K562 (cell line): ENCODE measurements around the gene CLIC3. TPM values are rescaled to one million over a fixed set of nuclear protein-coding genes. Genes with fewer than 3 reads are reported as not detected.

Source experiments
- ASH1L ChIP-seq: fragments of 450-650 bp; IDR thresholded peaks from 2 replicates; pipeline ENCODE4 v1.6.1; 2018; ENCODE audit warnings: borderline replicate concordance, mild to moderate bottlenecking, low read depth; ENCODE audit not compliant: partially characterized antibody
- C11orf30 ChIP-seq: fragments of 450-650 bp; IDR thresholded peaks from 2 replicates; pipeline ENCODE4 v1.6.1; 2016; ENCODE audit warnings: low read depth, mild to moderate bottlenecking
- CAMTA2 ChIP-seq: fragments of 250-450 bp; sonication (Bioruptor Pico); conservative IDR thresholded peaks from 2 replicates; pipeline ENCODE4 v1.5.1; 2022
- CUX1 ChIP-seq: fragments of 200-800 bp; sonication (Bioruptor generic); IDR thresholded peaks from 2 replicates; pipeline ENCODE4 v1.6.1; 2016; ENCODE audit warnings: missing genetic modification characterization, missing compliant biosample characterization
- ELF1 ChIP-seq: fragments of 200-800 bp; sonication (Bioruptor generic); IDR thresholded peaks from 2 replicates; pipeline ENCODE4 v1.6.1; 2016; ENCODE audit warnings: missing genetic modification characterization, missing compliant biosample characterization
- HNRNPH1 ChIP-seq: fragments of 200-400 bp; formaldehyde crosslinking; optimal IDR thresholded peaks from 2 replicates; pipeline ENCODE3; 2017; ENCODE audit warnings: low read depth, mild to moderate bottlenecking, low read length, moderate library complexity
- NCOR1 ChIP-seq: fragments of 450-650 bp; IDR thresholded peaks from 2 replicates; pipeline ENCODE4 v1.6.1; 2016; ENCODE audit warnings: mild to moderate bottlenecking, moderate library complexity
- NFIC ChIP-seq: fragments of 450-650 bp; IDR thresholded peaks from 2 replicates; pipeline ENCODE4 v1.6.1; 2017; ENCODE audit warnings: mild to moderate bottlenecking, inconsistent platforms
- RERE ChIP-seq: sonication (generic); formaldehyde crosslinking; IDR thresholded peaks from 2 replicates; pipeline ENCODE4 v1.8.0; 2023; ENCODE audit warnings: missing genetic modification reagents, mild to moderate bottlenecking, borderline replicate concordance
- SMARCE1 ChIP-seq: fragments of 450-650 bp; IDR thresholded peaks from 2 replicates; pipeline ENCODE4 v1.7.1; 2016; ENCODE audit warnings: mild to moderate bottlenecking
- ZBTB5 ChIP-seq: fragments of 450-650 bp; IDR thresholded peaks from 2 replicates; pipeline ENCODE4 v1.6.1; 2017; ENCODE audit warnings: antibody characterized with exemption
- ZBTB7A ChIP-seq: IDR thresholded peaks from 2 replicates; pipeline ENCODE4 v1.6.1; 2011; ENCODE audit warnings: low read depth, mild to moderate bottlenecking, low read length, moderate library complexity, borderline replicate concordance; ENCODE audit not compliant: control insufficient read depth
- ZNF277 ChIP-seq: fragments of 250-450 bp; sonication (Bioruptor Pico); IDR thresholded peaks from 2 replicates; pipeline ENCODE4 v1.8.0; 2022; ENCODE audit warnings: inconsistent platforms, mild to moderate bottlenecking, moderate library complexity, borderline replicate concordance
- polyA plus RNA-seq, 8 experiments: library from polyadenylated mRNA; depleted of rRNA in 4 of 8; stranded (reverse) in 5 of 8; unstranded in 3 of 8; fragments of >200 nt; fragmentation: Nextera tagmentation in 2 of 8; fragmentation: Illumina TruSeq in 1 of 8; extraction: Ambion mirVana in 2 of 8; extraction: Trizol in 1 of 8; gene quantifications; 2 replicates each; pipeline versions ENCODE4 v1.2.1 to v1.2.3, GENCODE V29; 2011 to 2014; ENCODE audit warnings: inconsistent platforms in 1 of 8, missing spikeins in 1 of 8
- total RNA-seq, 7 experiments: library from RNA; depleted of rRNA in 6 of 7; stranded (reverse); fragments of >200 nt in 6 of 7; fragmentation: Illumina TruSeq in 2 of 7; extraction: Trizol in 2 of 7; gene quantifications; 2 replicates each; pipeline versions ENCODE4 v1.2.1 to v1.2.3, GENCODE V29; 2011 to 2021; ENCODE audit warnings: low replicate concordance in 1 of 7

CLIC3 gene
- total and polyA plus RNA-seq, 9 of the 15 experiments (the other 6 are each of a cell fraction or from before 2014, with no cell fraction given): 0.27 to 0.29 TPM; not detected in 7

GRCh38 chr9:136995772-136996311 is 526 bp downstream of the CLIC3 start (continued):
- TF ChIP-seq CUX1 (CRISPR knock-in tag): no peak
- no peak for TF ChIP-seq NCOR1
- TF ChIP-seq CAMTA2: no peak
- peak; percentile 22; the same call in 1 of the 2 replicates for TF ChIP-seq NFIC
- TF ChIP-seq ZBTB5: no peak
- TF ChIP-seq ELF1: no peak
- TF ChIP-seq SMARCE1: no peak
- no peak for TF ChIP-seq C11orf30
- no peak for TF ChIP-seq ASH1L
- TF ChIP-seq RERE (CRISPR knock-in tag): no peak
- TF ChIP-seq HNRNPH1: no peak
- TF ChIP-seq ZNF277: no peak
- peak; percentile 27; the same call in 1 of the 2 replicates for TF ChIP-seq ZBTB7A
